HG02571 (cell line): Measurements from ENCODE around the gene POR.

Source experiments
- ATAC-seq: cut with Tn5 transposase; IDR thresholded peaks from one replicate; pipeline ENCODE4 v1.9.1; 2021; ENCODE audit warnings: mild to moderate bottlenecking, moderate library complexity; ENCODE audit not compliant: unreplicated experiment

The POR gene

DNA sequence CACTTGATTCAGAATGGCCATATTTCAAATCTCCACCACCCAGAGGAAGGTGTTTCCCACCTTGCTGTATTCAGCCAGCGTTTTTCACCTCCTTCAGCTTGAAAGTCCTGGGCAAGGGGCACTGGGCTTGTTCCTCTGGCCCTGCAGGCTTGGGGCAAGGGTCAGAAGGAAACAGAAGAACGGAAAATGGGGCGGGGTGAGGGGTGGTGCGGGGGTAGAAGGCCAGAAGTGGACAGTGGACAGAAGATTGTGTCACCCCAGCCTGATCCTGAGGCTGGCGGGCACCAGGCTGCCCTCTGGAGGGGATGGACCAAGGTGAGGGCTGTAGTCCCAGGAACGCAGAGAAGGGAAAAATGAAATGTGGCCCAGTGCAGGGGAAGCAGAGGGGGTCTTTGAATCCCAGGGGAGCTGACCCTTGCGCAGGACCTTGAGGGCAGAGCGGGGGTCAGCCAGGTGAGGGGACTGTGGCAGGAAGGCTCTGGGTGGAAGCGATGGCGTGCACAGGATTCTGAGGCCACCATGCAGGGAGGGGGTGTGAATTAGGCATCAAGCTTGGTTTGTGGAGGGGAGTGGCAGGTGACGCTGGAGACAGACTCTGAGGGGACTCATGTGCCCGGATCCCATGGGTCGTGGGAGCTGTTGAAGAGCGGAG is 56.5 kb downstream of the POR start:
- no peak for ATAC-seq

DNA sequence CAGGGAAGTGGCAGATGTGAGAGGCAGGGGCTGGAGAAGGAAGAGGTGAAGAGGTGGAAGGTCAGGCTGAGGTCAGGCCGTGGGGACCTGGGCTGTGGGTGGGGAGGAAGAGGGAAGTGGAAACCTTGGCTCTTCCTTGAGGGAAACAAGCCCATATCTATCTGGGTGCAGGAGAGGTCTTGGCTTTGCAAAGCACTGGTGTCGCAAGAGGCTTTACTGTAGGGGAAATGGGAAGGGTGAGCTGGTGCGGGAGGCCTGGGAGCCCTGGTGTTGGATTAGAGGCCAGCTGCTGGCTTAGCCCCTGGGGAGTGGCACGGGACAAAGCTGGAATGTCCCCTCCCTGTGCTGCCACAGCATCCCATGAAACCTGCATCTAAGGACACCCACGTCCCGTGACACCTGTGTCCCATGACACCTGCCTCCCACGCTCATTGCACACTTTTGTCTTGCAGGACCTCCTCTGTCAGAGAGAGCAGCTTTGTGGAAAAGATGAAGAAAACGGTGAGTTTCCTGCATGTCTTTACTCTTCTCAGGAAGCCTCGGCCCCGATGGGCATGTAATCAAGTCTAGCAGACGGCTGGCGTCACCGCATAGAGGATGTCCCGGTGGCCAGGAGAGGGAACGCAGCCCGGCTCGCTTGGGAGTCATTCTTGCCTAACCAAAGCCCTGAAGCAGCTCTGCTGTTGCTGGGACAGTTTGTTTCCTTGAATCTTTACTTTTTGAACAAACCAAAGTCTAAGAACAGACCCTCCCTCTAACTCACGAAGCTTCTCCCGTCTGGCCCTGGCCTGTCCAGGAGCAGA is 57.2 kb downstream of the POR start:
- no peak for ATAC-seq

DNA sequence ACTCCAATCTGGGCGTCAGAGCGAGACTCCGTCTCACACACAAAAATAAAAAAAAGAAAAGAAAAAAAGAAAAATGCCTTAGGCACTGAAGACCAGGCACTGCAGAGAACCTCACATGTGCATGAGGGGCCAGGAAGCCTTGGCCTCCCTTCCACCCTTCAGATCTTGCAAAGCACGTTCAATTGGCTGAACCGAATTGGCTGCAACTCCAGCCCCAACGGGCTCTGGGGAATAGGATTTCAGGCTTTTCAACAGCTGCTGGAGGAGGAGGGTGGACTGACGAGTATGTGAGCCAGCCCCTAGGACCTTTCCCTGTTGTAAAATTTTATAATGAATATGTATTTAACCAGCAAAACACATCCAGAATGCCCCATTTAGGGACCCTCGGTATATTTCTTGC is 62.8 kb downstream of the POR start:
- no peak for ATAC-seq

DNA sequence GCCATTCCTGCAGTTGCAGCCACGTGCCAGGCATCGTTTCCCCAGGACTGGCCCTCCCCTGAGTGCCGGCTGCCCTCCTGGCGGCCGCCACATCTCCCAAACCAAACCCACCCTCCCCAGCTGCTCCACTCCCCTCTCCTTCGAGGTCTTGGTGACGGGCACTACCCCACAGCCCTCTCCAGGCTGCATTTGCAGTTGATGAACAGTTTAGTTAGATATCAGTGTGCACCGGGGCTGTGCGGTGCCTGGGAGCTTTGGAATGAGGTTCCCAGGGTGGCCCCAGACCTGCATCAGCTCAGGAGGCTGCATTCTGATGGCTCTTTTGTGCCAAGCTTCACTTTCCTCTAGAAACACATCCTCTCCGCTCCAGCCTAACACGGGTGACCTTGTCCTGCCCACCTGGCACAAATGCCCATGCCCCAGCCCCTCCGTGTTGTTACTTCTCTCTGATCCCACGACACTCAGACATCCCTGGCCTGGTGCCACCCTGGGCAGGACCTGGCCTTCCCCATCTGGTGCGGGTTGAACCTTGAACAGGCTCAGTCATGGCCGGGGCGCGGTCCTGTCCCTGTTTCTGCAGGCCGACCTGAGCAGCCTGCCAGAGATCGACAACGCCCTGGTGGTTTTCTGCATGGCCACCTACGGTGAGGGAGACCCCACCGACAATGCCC is 64.9 kb downstream of the POR start:
- no peak for ATAC-seq

DNA sequence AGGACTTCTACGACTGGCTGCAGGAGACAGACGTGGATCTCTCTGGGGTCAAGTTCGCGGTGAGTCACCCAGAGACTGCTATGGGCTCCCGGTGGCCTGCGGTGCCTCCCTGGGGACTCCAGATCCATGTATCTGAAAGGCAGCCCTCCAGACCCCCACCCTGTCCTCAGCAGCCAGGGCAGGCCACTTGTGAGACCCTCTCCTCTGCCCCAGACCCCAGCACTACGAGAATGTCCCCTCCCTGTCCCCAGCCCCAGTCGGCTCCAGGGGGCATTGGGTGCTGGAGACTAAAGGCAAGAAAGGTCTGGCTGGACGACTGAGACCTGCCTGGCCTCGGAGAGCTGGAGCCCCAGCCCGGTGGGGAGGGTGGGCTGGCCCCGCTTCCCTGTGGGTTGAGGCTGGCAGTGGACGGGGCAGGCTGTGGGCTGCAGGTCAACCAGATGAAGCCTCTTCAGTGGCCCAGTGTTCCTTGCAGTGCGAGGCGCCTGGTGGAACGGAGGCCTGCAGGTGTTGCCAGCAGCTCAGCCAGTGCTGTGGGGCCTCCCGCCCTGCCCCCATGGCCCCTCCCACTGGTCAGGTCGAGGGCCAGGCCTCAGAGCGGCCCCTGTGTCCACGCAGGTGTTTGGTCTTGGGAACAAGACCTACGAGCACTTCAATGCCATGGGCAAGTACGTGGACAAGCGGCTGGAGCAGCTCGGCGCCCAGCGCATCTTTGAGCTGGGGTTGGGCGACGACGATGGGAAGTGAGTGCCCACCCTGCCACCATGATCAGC is 65.7 kb downstream of the POR start:
- no peak for ATAC-seq

DNA sequence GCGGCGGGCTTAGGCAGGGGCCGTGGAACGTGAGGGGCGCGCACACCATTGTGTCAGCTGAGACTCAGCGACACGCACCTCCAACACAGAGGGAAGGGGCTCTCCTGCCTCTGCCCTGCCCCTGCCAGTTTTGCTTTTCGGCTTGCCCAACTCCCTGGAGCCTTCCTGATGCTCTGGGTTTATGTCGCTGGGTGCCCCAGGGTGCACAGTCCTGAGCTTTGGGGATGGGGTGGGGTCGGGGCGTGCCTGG is 66.2 kb downstream of the POR start:
- no peak for ATAC-seq

DNA sequence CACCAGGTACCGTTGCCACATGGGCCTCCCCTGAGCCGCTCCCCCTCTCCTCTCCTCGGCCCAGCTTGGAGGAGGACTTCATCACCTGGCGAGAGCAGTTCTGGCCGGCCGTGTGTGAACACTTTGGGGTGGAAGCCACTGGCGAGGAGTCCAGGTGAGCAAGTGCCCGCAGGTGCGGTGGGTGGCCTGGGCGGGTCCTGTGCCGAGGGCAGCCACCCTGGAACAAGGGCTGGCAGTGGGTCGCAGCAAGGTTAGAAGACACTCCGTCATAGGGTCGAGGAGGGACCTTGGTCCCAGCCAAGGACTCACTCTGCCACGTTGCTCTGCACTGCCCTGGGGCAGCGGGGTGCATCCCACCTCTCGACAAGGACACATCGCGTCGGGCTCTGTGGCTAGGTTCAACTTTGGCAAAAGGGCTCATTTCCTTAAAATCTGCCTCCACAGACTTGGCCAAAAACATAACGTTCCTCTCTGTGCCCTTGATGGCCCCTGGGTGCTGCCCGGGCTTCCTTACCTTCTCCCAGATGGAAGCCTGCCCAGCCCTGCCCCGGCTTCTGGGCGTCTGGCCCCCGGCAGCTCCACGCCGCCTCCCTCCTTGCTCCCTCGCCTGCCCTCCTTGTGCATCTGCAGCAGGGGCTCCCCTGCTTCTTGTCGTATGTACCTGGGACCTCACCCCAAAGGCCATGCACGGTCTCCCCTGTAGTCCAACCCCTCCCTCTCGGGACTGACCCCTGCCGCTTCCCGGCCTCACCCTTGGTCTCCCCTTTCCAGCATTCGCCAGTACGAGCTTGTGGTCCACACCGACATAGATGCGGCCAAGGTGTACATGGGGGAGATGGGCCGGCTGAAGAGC is 66.7 kb downstream of the POR start:
- ATAC-seq: no peak

DNA sequence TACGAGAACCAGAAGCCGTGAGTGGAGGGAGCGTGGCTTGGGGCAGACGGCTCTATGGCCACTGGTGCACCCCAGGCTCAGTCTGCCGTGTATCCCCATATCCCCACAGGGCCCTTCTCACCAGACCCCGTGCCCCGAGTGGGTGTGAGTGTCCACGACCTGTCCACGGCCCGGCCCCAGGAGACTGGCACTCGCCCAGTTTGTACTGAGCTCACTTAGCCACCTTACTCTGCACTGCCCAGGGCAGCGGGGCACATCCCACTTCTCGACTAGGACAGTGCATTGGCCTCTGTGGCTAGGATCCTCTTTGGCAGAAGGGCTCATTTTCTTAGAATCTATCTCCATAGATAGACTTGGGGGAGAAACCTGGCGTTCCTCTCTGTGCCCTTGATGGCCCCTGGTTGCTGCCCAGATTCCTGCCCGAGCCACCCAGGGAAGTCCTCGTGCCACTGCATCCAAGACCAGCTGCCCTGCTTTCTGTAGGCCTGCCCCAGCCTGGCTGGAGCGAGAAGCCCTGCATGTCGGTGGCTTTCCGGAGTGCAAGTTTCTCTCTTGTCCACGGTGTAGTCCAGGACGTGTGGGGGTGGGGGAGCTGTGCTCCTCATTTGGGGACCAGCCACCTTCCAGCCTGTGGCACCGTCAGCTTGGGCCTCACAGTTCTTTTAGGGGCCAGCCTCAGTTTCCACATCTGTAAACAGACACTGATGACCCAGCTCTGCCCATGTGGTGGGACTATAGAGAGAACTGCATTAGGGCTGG is 67.5 kb downstream of the POR start:
- ATAC-seq: no peak

DNA sequence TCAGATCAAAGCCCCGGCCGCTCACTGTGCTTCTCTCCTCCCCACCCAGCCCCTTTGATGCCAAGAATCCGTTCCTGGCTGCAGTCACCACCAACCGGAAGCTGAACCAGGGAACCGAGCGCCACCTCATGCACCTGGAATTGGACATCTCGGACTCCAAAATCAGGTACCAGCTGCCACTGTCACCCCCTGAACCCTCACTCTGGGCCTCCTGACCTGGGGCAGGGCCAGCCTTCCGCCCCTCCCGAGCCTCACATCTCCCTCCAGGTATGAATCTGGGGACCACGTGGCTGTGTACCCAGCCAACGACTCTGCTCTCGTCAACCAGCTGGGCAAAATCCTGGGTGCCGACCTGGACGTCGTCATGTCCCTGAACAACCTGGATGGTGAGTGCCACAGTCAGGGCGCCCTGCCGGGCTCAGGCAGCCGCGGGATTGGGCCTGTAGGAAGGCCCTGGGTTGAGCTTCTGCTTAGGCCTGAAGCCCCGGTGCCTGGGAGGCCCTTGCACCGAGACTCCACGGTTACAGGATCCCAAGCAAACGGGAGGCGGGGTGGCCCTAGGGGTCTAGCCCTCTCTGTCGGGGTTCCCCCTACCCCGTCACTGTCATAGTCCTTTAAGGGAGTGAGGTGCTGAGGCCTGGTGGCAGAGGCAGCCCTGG is 68.6 kb downstream of the POR start:
- no peak for ATAC-seq

DNA sequence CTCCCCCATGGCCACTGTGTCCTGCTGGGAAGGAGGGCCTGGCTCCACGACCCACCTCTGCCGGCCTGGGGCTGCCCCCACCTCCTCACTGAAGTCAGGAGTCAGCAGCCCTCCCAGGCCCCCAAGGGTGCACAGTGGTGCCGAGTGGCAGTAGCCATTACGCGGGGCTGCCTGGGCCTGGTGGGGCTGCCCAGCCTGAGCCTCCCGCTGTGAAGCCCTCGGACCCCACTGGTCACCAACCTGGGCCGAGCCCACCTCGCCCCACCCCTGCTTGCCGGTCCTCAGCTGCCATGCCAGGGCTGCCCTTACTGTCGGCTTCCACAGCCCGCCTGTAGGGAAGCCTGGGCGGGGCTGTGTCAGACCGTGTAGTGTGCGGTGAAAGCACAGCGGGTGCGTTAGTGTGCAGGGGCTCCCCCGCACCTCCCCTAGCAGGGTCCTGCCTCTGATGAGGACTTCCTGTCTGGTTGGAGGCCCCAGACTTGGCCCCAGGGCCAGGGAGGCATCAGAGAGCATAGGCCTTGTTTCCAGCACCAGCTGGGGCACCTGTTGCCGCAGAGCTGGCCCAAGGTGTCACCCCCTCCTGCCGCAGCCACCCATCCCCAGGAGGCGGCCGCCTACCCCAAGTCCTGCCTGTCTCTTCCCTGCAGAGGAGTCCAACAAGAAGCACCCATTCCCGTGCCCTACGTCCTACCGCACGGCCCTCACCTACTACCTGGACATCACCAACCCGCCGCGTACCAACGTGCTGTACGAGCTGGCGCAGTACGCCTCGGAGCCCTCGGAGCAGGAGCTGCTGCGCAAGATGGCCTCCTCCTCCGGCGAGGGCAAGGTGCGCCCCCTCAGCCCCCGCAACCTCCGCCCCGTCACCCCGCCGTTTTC is 69.4 kb downstream of the POR start:
- ATAC-seq: no peak

DNA sequence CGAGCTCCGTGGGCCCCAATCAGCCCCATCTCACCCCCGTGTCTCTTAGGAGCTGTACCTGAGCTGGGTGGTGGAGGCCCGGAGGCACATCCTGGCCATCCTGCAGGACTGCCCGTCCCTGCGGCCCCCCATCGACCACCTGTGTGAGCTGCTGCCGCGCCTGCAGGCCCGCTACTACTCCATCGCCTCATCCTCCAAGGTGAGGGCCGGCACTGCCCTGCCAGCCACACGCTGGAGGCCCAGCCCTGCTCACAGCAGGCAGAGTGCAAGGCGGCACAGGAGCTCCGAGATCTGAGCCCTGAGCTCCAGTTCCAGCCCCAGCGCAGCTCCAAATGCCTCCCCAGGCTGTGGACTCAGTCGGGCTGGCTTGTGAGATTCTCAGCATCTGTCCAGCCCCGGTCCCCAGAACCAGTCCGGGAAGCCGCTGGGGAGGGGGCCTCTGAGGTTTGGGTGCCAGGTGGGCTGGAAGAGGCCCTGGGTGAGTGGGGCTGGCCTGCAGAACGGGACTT is 70.1 kb downstream of the POR start:
- no peak for ATAC-seq

DNA sequence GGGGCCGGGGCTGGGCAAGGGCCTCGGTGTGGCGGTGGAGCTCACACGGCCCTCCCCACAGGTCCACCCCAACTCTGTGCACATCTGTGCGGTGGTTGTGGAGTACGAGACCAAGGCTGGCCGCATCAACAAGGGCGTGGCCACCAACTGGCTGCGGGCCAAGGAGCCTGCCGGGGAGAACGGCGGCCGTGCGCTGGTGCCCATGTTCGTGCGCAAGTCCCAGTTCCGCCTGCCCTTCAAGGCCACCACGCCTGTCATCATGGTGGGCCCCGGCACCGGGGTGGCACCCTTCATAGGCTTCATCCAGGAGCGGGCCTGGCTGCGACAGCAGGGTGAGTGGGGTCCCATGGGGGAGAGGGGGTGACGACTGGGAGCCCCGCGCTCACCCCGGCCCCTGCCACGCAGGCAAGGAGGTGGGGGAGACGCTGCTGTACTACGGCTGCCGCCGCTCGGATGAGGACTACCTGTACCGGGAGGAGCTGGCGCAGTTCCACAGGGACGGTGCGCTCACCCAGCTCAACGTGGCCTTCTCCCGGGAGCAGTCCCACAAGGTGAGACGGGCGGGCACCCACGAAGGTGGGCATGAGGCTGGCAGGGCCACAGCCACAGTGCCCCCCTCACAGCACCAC is 70.7 kb downstream of the POR start:
- ATAC-seq: no peak

DNA sequence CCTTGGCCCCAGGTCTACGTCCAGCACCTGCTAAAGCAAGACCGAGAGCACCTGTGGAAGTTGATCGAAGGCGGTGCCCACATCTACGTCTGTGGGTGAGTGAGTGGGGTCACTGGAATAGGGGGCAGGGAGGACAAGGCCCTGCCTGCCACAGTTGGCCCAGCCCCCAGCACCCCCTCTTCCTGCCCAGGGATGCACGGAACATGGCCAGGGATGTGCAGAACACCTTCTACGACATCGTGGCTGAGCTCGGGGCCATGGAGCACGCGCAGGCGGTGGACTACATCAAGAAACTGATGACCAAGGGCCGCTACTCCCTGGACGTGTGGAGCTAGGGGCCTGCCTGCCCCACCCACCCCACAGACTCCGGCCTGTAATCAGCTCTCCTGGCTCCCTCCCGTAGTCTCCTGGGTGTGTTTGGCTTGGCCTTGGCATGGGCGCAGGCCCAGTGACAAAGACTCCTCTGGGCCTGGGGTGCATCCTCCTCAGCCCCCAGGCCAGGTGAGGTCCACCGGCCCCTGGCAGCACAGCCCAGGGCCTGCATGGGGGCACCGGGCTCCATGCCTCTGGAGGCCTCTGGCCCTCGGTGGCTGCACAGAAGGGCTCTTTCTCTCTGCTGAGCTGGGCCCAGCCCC is 71.3 kb downstream of the POR start:
- ATAC-seq: no peak

DNA sequence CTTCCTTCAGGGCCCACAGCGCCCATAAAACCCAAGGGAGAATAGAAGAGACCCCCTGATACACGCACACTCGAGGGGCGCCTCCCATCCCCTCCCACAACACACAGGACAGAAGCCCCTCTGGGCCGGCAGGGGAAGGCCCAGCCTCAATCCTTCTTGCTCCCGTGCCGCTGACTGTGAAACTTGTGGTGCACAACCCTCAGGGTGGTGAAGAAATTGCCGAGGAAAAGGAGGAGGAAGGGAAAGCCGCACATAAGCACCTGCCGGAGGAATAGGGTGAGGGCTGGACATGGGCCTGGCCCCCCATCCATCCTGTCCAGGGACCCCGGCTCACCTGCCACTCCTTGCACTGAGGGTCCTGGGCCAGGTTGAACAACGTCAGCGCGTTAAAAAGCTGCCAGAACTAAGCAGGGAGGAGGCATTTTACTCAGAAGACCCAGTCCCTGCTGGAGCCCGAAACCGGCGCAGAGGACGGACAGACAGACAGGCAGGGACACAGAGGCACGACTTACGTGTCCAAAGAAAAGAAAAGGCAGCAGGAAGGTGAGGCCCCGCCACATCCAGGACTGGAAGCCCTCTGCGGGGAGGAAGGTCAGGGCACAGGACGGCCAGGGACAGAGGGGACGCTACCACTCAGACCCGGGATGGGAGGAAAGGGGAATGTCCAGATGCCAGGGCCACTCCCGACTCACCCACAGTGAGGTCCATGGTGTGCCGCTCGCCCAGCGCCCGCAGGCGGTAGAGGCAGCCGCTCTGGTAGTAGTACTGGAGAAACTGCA is 72.3 kb downstream of the POR start:
- no peak for ATAC-seq

DNA sequence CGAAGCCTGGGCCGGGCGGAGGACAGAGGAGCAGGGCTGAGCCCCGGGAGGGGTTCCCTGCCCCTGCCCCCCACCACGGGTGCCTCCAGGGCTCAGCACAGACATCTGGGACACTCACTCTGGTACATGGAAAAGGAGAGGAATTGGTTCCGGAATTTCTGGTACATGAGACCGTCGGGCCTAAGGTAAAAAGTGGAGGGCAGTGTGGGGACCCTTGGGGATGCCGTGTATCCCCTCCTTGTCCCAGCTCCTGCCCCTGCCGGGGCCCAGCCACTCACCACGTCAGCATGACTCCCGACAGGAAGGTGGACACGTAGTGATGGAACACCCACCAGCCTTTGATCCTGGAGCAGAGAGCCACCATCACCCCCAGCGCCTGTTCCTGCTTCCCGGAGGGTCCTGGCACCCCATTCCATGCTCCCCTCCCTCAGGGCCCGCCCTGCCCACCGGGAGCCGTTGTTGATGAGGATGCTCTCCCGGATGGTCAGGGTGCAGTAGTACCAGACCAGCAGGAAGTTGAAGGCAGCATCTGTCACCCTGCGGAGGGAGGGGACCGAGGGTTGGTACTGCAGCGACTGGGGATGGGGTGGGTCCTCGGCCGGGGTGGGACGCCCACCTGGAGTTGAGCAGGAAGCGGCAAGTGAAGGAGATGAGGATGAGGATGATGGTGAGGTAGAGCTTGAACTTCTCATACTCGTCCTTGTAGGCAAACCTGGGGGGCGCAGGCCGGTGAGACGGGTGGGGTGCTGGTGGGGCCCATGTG is 73.0 kb downstream of the POR start:
- ATAC-seq: no peak
